Epithelial cell of prostate (primary cell): ENCODE measurements around the gene PEX14.
"Not testable (repeated sequence)": the region's sequence is repeated elsewhere in the genome, so short reads cannot be mapped to it uniquely, and the experiment has no call there.

Experiments
- DNase-seq: peaks from one replicate; pipeline ENCODE4 v3.0.0-alpha.2; 2011; ENCODE audit warnings: low read depth, low spot score
- H3K27ac ChIP-seq: fragments of 450-650 bp; 2 replicates; pipeline ENCODE4 v1.5.1; 2017; ENCODE audit warnings: mild to moderate bottlenecking

The PEX14 gene

GRCh38 chr1:10474613-10475507, at the start of gene PEX14:
TSS of gene PEX14 (plus strand) at chr1:10474950. CDS start at chr1:10474967, 17 bp downstream.
- peak within 1 kb of the TSS; percentile 61 for H3K27ac ChIP-seq

GRCh38 chr1:10425826-10426534, 48.8 kb upstream of the PEX14 start:
- not testable (repeated sequence) for DNase-seq, H3K27ac ChIP-seq

More at GRCh38 chr1:10474613-10475507, at the start of gene PEX14:
- no peak for DNase-seq

GRCh38 chr1:10426535-10426848, 48.3 kb upstream of the PEX14 start:
- H3K27ac ChIP-seq, DNase-seq: not testable (repeated sequence)

- DNase-seq = no peak
- no peak overlapping the region for H3K27ac ChIP-seq
Measured at GRCh38 chr1:10428984-10429383, 45.8 kb upstream of the PEX14 start.

GRCh38 chr1:10429868-10430215, 44.9 kb upstream of the PEX14 start:
- DNase-seq = no peak
- no peak overlapping the region for H3K27ac ChIP-seq

- no peak for DNase-seq
- H3K27ac ChIP-seq = peak within 1 kb of the TSS; percentile 5
Measured at GRCh38 chr1:10430216-10431069, 44.3 kb upstream of the PEX14 start, which contains the start of gene CENPS. TSS of gene CENPS (plus strand) at chr1:10430433. CDS start at chr1:10430518, 85 bp downstream.

- DNase-seq = no peak
- no peak overlapping the region for H3K27ac ChIP-seq
Measured at GRCh38 chr1:10431070-10431730, 43.5 kb upstream of the PEX14 start.

GRCh38 chr1:10432910-10433700, 41.6 kb upstream of the PEX14 start:
- no peak for DNase-seq
- H3K27ac ChIP-seq = no peak overlapping the region

GRCh38 chr1:10433790-10434189, 41.0 kb upstream of the PEX14 start:
- no peak overlapping the region for H3K27ac ChIP-seq
- no peak for DNase-seq

- H3K27ac ChIP-seq = no peak overlapping the region
- DNase-seq = no peak
Measured at GRCh38 chr1:10434590-10434989, 40.2 kb upstream of the PEX14 start.

- H3K27ac ChIP-seq = no peak overlapping the region
- DNase-seq = no peak
Measured at GRCh38 chr1:10437052-10437451, 37.7 kb upstream of the PEX14 start.

- DNase-seq = no peak
- H3K27ac ChIP-seq = no peak overlapping the region
Measured at GRCh38 chr1:10438677-10439163, 36.0 kb upstream of the PEX14 start.

- no peak overlapping the region for H3K27ac ChIP-seq
- DNase-seq = no peak
Measured at GRCh38 chr1:10440305-10440704, 34.4 kb upstream of the PEX14 start.

GRCh38 chr1:10440794-10441193, 34.0 kb upstream of the PEX14 start:
- DNase-seq = no peak
- H3K27ac ChIP-seq = no peak overlapping the region

- DNase-seq = no peak
- no peak overlapping the region for H3K27ac ChIP-seq
Measured at GRCh38 chr1:10444248-10444647, 30.5 kb upstream of the PEX14 start.

- DNase-seq = no peak
Measured at GRCh38 chr1:10444795-10445397, 29.9 kb upstream of the PEX14 start.

GRCh38 chr1:10446790-10447422, 27.8 kb upstream of the PEX14 start:
- no peak for DNase-seq

More at GRCh38 chr1:10444795-10445397, 29.9 kb upstream of the PEX14 start:
- H3K27ac ChIP-seq = no peak overlapping the region

GRCh38 chr1:10449751-10450150, 25.0 kb upstream of the PEX14 start, which contains the start of gene CORT:
TSS of gene CORT (plus strand) at chr1:10450031. CDS start at chr1:10450224, 193 bp downstream.
- DNase-seq = no peak
- no peak within 1 kb of the TSS for H3K27ac ChIP-seq

More at GRCh38 chr1:10446790-10447422, 27.8 kb upstream of the PEX14 start:
- no peak overlapping the region for H3K27ac ChIP-seq
